CD4-positive, alpha-beta T cell treated with Interleukin-15 for 1 hour (primary cell): Measurements from ENCODE around the gene ATP9A.

ENCODE experiments used
- DNase-seq: peaks from one replicate; pipeline ENCODE4 v3.0.0-alpha.2; 2020

The ATP9A gene

DNA sequence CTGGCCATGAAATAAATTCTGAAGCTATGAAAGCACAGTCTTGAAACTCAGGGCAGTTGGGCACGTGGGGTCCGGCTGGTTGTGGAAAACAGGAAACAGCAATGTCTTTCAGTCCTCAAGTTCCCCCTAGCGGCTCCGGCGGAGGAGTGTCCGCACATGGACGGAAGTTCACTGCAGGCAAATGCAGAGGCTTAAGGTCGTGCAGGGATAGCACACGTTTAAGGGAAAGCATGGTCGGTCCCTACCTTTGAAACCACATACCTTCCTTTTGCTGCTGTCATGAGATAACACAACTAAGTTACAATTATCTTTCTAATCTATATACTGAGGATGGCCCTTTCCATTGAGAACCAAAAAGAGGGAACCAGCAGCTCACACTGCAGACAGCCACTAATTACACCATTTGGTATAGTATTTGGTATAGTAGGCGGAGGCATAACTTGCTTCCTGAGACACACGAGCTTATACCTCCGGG, 173.1 kb downstream of the ATP9A start:
- peak; percentile 79 for DNase-seq

DNA sequence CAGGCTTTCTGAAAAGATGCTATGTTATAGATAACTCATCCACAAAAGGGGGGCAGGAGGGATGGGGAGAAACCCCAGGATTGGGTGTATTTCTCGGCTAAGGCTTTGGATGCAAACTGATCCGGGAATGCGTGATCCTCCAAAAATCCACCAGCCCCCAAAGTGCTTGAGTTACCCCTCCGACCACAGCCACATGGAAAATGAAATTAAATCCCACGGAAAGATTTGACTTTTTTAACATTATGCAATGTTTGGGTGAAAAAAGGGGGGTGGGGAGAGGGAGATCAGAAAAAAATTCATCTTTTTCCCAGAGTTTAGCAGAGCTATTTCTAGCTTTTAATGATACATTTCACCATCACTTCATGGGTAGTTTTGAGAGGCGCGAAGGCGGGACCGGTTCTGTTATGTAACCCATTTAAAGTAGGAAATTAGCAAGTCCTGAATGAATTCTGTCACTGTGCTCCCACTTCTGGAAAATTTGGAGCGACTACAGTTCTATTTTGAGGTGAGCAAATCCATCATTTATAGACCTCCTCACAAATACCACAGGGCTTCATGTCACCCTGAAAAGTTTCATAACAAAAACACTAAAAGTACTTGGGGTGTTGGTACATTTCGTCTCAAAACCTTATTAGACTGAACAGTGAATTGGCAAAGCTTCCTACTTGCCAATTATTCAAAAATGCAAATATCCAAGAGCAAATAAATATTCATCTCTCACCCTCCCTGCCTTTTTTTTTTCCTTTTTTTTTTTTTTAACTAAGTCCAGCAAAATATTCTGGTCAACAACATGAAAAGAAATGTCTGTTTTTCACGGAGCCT, 173.7 kb downstream of the ATP9A start:
- no peak for DNase-seq

DNA sequence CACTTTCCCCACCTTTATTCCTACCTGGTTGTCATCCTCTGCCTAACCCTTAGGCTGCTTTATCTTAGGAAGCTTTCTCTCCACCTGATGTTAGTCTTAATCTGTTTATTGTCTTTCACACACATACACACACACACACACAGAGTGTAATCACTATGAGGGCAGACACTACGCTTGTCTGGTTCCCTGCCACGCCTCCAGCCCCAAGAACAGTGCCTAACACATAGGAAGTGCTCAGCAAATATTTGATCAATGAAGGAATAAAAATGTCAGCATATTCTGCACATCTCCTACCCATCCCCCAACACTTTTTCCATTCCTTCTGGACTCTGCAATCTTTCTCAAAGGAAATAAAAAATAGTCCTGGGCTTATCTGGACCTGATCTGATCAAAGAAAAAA, 174.6 kb downstream of the ATP9A start:
- no peak for DNase-seq

DNA sequence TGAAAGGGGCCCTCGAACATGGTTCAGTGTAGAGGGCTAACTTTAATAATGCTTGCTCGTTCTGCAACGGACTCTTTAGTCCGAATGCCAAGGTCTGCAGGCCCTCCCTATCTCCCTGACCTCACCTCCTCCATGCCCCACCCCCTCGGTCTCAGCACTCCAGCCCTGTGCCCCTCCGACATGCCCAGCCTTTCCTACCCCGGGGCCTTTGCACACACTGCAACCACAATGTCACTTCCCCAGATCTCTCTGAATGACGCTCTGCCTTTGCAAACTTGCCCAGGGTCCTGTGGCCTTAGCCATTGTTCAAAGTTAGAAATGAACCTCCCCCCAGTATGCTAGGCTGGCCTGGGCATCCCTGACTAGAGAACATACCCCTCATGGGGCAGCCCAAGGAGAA, 175.6 kb downstream of the ATP9A start:
- DNase-seq = no peak

DNA sequence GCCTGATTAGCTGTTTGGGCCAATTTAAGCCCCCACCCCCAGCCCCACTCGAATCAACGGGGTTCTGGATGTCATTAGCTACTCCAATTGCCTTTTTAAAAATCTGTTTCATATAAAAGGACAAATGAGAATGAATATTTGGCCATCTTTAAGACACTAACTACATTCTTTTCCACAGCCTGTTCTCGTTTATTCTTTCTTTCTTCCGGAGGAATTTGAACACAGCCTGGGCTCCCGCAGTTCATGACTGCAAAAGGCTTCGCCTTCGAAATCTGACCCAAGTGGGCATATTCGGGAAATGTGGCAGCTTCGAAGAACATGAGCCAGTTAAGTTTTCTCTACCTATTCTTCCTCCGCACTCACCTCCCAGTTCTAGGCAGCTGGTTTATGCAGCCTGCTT, 176.3 kb downstream of the ATP9A start:
- no peak for DNase-seq

DNA sequence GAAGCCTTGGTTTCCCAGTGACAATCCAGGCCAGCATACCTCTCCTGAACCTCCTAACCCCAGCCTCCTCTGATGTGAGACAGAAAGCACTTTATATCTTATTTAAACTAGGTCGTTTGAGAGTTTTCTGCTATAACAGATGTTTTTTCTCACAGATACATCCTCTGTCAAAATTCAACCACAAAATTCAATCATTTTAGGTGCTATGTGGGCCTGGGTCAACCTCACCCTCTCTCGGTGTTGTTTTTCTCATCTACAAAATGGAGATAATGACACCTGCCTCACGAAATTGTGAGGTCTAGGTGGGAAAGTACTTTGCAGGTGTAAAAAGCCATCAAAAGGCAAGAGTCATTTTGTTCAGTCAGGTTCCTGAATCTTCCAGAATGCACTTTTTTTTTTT, 179.4 kb downstream of the ATP9A start:
- no peak for DNase-seq

DNA sequence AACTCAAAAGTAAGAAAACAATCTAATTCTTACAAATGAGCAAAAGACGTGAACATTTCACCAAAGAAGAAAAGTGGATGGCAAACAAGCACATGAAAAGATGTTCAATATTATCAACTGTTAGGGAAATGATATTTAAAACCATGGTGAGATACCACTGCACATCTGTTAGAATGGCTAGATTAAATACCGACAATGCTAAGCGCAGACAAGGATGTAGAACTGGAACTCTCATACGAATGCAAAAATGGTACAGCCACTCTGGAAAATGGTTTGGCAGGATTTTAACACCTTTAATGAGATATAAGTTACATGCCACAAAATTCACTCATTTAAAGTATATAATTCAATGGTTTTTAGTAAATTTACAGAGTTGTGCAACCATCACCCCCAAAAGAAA, 181.0 kb downstream of the ATP9A start:
- DNase-seq = no peak

DNA sequence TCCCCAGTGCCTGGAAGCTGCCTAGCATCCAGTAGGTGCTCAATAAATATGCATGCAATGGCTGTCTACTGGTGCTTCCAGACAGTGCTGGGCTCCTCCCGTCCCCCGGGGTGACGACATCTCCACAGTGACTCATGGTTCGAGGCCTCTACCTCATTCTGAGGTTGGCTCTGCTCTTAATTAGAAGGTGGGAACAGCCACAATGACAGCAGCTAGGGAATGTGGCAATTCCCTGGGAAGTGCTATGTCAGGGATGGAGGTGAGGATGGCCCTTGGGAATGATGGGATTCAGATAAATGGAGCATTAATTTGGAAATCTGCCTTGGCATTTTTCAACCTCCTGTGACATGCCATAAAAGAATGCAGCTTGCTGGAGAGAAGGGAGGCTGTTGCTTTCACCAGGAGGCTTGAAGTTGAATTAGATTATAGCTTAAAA, 182.2 kb downstream of the ATP9A start:
- no peak for DNase-seq

DNA sequence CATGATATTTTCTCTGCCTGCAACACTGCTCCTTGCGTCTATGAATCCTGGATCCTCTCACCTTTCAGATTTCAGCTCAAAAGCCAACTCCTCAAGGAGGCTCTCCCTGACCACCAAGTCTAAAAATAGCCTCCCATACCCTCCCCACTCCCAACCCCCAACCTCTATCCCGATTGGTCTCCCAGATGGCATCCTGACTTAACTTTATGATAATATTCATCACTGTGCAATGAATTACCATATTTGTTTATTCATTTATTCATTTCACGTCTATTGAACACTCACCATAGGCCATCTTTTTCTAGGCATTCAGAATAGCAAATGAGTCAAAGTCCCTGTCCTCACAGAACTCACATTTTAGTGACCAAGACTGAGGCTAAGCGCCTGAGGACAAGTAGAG, 183.0 kb downstream of the ATP9A start:
- DNase-seq = no peak

DNA sequence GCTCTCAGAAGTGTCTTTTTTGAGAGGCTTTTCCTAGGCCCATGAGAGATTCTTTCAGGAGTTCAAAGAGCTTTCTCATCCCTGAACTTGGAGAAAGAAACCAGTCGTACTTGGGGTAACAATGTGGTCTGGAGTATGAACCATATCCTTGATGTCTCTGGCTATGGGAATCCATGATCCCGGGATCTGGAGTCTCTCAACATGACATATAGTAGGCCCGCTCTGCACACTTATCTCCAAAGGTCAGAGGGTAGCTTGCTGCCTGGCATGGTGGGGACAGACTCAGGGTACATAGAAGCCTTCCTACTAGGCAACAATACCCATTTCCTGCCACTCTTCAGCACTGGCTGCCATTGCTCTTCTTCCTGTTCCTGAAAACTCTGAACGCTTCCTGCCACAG, 183.5 kb downstream of the ATP9A start:
- no peak for DNase-seq

DNA sequence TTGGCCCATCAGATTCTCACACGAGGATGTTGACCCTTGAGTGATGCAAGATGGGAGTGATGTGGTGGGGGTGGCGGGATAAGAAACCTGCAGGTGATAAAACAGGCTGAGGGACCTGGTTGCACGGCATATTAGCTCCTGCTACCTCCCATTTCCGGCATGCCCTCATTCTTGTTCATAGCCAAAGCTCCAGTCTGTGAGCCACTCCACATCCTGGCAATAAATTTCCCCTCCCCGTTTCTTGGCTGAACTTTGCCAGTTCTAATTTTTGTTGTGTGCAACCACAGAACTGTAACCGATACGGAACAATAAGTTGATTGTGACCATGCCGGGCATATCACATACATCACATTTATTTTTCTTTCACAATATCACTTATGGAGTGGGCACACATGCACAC, 184.1 kb downstream of the ATP9A start:
- no peak for DNase-seq

DNA sequence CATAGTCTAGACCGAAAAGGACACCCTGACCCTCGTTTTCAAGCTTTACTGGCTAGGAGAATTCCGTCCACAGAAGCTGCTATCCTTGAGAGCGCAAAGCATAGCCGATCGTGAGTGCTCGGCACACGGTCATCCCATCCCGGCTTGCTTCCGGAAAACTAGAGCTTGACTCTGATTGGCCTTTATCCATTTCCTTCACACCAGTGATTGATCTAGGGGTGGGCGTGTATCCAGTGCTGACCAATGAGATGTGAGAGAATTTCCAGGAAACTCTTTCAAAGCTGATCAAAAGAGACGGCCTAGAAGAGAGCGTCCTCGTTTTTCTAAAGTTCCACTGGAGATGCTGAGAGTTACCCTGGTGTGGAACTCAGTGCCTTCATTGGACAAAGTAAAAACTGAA, 184.7 kb downstream of the ATP9A start:
- no peak for DNase-seq

DNA sequence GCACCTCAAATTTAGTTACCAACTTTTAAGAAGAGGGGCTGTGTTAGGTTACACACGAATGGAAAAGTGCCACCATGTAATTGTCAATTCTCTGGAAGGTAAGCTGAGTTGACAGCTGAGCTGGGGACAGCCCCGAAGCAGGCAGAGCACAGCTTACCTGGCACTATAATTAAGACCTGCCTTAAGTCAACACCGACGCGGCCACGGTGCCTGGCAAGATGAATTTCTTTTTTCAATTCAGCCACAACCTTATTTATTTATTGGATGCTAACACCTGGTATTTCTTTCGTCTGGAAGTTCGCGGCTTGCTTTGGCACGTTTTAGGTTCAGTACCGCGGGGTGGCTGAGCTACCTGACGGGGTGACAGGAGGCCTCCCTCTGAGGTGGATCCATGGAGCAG, 185.1 kb downstream of the ATP9A start:
- DNase-seq = no peak

DNA sequence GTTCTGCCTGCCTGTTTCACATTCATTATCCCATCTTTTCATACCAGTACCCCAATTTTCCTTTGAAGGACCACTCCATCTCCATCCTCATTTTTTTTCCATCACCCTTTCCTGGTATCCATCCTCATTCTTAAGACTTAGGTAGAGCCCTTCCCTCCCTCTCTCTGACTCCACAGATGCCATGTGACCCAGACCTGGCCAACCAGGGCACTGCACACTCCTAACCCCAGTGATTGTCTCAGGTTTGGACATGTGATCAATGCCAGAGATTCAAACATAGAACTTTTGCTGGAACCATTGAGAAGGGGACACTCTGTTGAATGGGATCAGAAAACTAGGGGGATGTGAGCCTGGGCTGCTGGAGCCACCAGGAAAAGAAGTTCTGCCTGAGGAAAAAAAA, 186.6 kb downstream of the ATP9A start:
- DNase-seq = no peak

DNA sequence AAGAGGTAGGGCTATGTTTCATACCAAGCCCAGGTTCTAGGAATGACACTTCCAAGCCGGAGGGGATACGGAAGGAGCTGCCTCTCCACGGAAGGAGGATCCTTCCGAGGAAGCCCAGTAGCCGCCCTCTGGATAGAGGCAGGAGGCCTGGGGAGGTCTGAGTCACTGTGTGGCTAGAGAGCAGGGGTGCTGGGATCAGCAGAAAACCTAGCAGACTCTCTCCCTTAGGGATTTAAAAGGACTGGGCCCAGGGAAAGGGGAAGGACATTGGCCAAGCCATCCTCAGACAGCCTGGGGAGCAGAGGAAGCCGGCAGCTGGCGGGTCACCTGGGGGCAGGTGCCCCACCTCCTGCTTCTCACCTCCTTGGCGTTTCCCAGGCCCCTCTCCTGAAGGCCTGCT, 189.1 kb downstream of the ATP9A start:
- no peak for DNase-seq

DNA sequence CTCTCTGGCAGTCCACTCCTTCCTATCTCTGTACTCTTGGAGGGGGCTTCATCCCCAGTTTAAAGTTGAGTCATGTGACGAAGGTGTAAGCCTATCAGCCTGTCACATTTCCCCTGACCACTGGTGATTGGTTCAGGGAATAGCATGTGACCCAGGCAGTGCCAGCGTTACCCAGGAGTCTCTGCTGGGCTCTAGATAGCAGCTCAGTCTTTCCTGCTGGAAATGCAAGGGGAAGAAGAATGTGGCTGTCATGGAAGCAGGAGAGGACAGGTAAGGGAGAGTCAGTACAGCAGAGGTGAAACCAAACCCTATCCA, 190.1 kb downstream of the ATP9A start:
- DNase-seq = no peak

DNA sequence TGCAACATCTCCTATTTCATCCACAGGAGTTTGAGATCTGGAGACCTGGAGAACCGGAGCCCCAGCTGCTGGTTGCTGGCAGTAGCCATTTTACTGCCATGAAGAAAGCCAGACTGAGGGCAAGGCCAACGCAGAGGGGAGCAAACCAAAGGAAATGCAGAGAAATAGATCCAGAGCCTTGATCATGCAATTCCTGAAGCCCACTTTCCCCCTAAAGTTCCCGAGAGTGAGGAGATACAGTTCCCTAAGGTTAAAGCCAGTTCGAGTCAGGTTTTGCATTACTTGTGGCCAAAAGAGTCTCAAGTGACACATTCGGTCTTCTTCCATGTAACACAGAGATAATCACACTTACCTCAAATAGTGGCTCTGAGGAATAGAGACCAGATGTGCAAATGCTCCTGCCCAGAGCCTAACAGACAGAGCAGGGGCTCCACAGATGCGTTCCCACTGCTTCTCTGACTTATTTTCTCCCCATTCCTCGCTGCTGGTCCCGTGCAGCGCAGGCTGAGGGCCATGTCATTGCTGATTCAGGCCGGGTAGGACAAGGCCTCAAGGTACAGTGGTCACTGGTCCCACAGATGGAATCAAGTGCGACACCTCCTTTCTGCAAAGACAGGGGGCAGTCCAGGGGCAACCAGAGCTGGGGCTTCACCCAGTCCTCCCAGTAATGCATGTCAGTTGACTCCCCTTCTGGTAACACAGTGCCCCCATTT, 190.6 kb downstream of the ATP9A start:
- no peak for DNase-seq

DNA sequence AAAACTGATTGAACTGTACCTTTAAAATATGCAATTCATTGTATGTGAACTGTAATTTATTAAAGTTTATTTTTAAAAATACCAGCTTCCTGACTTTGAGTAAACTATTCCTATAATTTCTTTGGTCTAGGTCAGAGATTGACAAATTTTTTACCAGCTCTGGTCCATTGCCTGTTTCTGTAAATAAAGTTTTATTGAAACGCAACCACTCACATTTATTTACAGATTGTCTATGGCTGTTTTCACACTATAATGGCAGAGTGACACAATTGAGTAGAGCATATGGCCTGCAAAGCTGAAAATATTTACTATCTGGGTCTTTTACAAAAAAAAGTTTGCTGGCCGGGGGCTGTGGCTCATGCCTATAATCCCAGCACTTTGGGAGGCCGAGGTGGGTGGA, 192.7 kb downstream of the ATP9A start:
- no peak for DNase-seq

DNA sequence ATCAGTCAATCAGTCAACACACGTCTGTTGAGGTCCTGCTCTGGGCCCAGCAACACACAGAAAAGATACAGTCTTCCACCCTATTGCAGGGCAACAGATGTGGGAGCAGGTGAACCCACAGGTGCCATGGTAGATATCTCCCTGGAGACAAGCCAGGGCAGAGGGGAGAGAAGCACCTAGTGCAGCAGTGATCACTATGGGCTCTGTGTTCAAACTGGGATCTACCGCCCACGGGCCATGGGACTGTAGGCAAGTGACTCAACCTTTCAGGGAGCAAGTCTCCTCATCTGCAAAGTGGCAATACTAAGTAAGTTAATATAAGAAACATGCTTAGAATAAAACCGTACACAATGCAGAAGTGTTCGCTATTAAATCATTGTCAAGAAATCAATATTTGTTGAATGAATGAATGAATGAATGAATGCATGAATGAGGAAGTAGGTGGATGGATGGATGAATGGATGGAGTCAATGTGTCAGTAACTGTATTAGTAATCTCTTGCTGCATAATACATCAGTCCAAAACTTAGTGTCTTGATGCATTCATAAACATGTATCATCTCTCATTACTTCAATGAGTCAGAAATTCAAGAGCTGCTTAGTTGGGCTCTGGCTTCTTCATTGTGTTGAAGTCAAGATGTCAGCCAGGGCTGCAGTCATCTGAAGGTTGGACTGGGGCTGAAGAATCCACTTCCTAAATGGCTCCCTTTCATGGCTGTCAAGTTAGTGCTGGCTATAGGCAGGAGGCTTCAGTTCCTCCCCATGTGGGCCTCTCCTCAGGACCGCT, 193.7 kb downstream of the ATP9A start:
- DNase-seq = no peak

DNA sequence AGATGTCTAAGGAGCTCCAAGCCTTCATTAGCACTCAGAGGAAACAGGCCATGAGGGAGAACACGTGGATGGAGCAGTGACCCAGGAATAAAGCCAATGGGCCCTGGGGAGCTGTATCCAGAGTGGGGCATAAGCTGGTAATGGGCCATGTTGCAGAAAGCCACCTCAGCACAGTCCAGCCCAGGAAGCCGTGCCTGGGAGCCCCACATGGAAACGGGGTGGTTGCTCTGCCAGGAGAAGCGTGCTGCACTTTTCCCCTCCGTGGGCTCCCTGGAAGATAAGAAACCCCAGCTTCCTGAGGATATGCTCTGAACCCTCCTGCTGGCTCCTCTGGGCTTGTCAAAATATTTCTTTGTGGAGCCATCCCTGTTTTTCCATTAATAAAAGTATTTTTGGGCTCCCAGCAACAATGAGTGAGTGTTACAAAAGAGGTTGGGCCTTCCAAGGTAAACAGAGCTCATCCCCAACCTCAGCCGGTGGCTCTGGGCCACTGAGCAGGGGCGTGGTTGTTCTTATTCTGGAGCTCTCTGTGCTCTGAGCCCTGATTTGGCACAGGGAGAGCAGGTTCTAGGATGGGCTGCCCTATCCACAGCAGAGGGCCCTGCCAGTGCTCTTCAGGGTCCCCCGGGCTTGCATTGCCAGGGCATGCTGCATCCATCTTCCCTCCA, 194.5 kb downstream of the ATP9A start:
- DNase-seq = no peak

DNA sequence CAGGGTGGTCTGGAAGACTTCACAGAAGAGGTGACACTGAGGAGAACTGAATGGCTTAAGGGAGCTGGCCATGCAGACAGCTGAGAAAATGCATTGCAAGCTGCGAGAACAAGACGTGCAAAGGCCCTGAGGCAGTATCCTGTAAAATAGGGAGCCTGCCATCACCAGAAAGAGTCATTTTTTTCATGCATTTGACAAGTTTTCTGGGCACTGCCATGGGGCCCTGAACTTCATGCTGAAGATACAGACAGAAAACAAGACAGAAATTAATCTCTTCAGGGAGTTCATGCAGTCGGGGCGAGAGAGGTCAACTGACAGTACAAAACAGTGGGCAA, 196.8 kb downstream of the ATP9A start:
- DNase-seq = no peak

DNA sequence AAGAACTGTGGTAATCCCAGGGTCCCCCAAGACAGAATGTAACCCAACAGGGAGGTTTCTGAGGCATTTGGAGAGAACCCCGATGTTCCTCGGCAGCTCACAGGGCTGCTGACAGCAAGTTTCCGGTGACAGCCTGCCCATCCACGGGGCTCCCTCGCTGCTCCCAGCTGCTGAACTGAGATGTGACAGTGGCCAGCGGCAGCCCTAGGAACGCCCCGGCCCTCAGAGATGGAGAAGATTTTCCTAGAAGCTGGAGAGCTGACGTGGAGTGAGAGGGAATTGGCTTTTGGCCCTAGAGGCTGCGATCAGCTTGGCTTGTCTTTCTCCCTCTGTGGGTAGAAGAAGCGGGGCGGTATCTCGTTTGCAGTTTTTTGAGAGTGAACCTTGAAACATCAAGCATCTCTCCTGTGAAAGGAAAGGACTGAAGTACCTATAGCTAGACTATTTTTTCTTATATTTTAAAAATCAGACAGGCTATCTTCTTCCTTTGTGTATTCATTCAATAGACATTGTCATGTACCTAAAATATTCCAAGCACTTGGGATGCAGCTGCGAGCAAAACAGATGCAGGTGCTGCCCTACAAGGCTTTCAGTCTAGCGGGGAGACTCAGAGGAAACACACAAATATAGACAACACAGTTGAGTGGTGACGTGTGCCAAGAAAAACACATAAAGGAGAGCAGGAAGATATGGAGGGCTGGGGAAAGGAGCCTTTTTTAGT, 197.3 kb downstream of the ATP9A start:
- no peak for DNase-seq
